Endothelial cell (in vitro differentiated cells): ENCODE measurements around the gene PRSS22. TPM values are rescaled to one million over a fixed set of nuclear protein-coding genes. Genes with fewer than 3 reads are reported as not detected.

Experiments
- DNase-seq: peaks from one replicate; pipeline ENCODE4 v3.0.0; 2021; ENCODE audit warnings: low spot score
- H3K27ac Mint-ChIP-seq: one replicate; pipeline ENCODE4 v1.8.0; 2021; ENCODE audit warnings: mixed read lengths, inconsistent platforms; ENCODE audit not compliant: unreplicated experiment
- H3K27me3 Mint-ChIP-seq: one replicate; pipeline ENCODE4 v1.8.0; 2021; ENCODE audit warnings: mild to moderate bottlenecking, moderate library complexity, mixed read lengths, inconsistent platforms; ENCODE audit not compliant: unreplicated experiment
- H3K36me3 Mint-ChIP-seq: one replicate; pipeline ENCODE4 v1.8.0; 2021; ENCODE audit warnings: mild to moderate bottlenecking, low read depth, mixed read lengths, inconsistent platforms; ENCODE audit not compliant: unreplicated experiment
- H3K4me1 Mint-ChIP-seq: one replicate; pipeline ENCODE4 v1.8.0; 2021; ENCODE audit warnings: mild to moderate bottlenecking, mixed read lengths, inconsistent platforms; ENCODE audit not compliant: unreplicated experiment
- H3K4me3 Mint-ChIP-seq: one replicate; pipeline ENCODE4 v1.8.0; 2021; ENCODE audit warnings: mild to moderate bottlenecking, mixed read lengths, inconsistent platforms; ENCODE audit not compliant: unreplicated experiment
- H3K9me3 Mint-ChIP-seq: one replicate; pipeline ENCODE4 v1.8.0; 2021; ENCODE audit warnings: mixed read lengths, inconsistent platforms; ENCODE audit not compliant: unreplicated experiment
- CTCF ChIP-seq: fragments of 200-600 bp; sonication (generic); IDR thresholded peaks from one replicate; pipeline ENCODE4 v1.5.0; 2021; ENCODE audit warnings: antibody characterized with exemption; ENCODE audit not compliant: unreplicated experiment
- total RNA-seq: library from RNA; stranded (reverse); fragmentation: NEBNext Ultra II Directional; extraction: Animal tissue kit (Norgen Biotek cat#: 25700); gene quantifications from one replicate; pipeline ENCODE4 v1.2.1, GENCODE V29; 2021; ENCODE audit not compliant: unreplicated experiment

The PRSS22 gene
- total RNA-seq, 1 donor from 2014 or later = 0.59 TPM

GRCh38 chr16:2904922-2905240, 46.9 kb upstream of the PRSS22 start:
- peaks cover 4% of the 10 kb centered on the region for H3K4me1 Mint-ChIP-seq
- TF ChIP-seq CTCF = no peak
- H3K36me3 Mint-ChIP-seq = peaks cover 5% of the 10 kb centered on the region
- peaks cover 16% of the 10 kb centered on the region for H3K27me3 Mint-ChIP-seq
- H3K4me3 Mint-ChIP-seq = peak overlapping the region; percentile 96
- peak overlapping the region; percentile 30 for H3K27ac Mint-ChIP-seq
- H3K9me3 Mint-ChIP-seq = no peaks in the 10 kb centered on the region
- no peak for DNase-seq

- Mint-ChIP-seq H3K36me3 (peaks cover 5% of the 10 kb centered on the region), H3K4me3 (peak overlapping the region; percentile 96), H3K9me3 (no peaks in the 10 kb centered on the region), H3K27ac (peak overlapping the region; percentile 66), H3K4me1 (peaks cover 4% of the 10 kb centered on the region), H3K27me3 (peaks cover 16% of the 10 kb centered on the region)
- peak; percentile 86 for DNase-seq
- TF ChIP-seq CTCF = peak; percentile 92
Measured at GRCh38 chr16:2904100-2904921, 46.3 kb upstream of the PRSS22 start.

GRCh38 chr16:2902337-2903130, 44.6 kb upstream of the PRSS22 start:
- H3K36me3 Mint-ChIP-seq = peaks cover 5% of the 10 kb centered on the region

GRCh38 chr16:2900526-2901075, 42.6 kb upstream of the PRSS22 start:
- DNase-seq = no peak
- Mint-ChIP-seq H3K36me3 (no peaks in the 10 kb centered on the region), H3K4me3 (no peak overlapping the region), H3K4me1 (peaks cover 4% of the 10 kb centered on the region), H3K9me3 (no peaks in the 10 kb centered on the region), H3K27ac (no peak overlapping the region), H3K27me3 (peaks cover 9% of the 10 kb centered on the region)
- no peak for TF ChIP-seq CTCF

More at GRCh38 chr16:2902337-2903130, 44.6 kb upstream of the PRSS22 start:
- Mint-ChIP-seq H3K27me3 (peaks cover 14% of the 10 kb centered on the region), H3K9me3 (no peaks in the 10 kb centered on the region), H3K4me3 (no peak overlapping the region), H3K4me1 (peaks cover 4% of the 10 kb centered on the region), H3K27ac (no peak overlapping the region)
- DNase-seq = no peak
- TF ChIP-seq CTCF = no peak
